Stimulated activated naive CD4-positive, alpha-beta T cell treated with Interleukin-2 at 50 U/mL for 16 hours (primary cell): ENCODE data around the gene GPHA2.
"Not testable (repeated sequence)": the region's sequence is repeated elsewhere in the genome, so short reads cannot be mapped to it uniquely, and the experiment has no call there.

Source experiments
- DNase-seq: peaks from one replicate; lab custom pipeline; 2025; lab: John Stamatoyannopoulos, UW

The GPHA2 gene

GRCh38 chr11:64935359-64936081 lies at the start of gene GPHA2:
TSS of gene GPHA2 (minus strand) at chr11:64935893. CDS start at chr11:64935460, 433 bp downstream.
- DNase-seq: no peak

- not testable (repeated sequence) for DNase-seq
Observed at GRCh38 chr11:64983339-64983738, 47.6 kb upstream of the GPHA2 start.

GRCh38 chr11:64976651-64977050 lies 41.0 kb upstream of the GPHA2 start:
- DNase-seq: no peak

- no peak for DNase-seq
Observed at GRCh38 chr11:64974124-64974523, 38.4 kb upstream of the GPHA2 start.

GRCh38 chr11:64971421-64972233 lies 35.9 kb upstream of the GPHA2 start, which contains the start of gene MAJIN:
TSS of gene MAJIN (minus strand) at chr11:64972108. CDS start at chr11:64959405, 12,703 bp downstream.
- DNase-seq: peak; percentile 80

GRCh38 chr11:64970731-64971151 lies 35.0 kb upstream of the GPHA2 start:
- peak; percentile 8 for DNase-seq

GRCh38 chr11:64969209-64969608 lies 33.5 kb upstream of the GPHA2 start:
- DNase-seq: no peak

- no peak for DNase-seq
Observed at GRCh38 chr11:64967375-64967774, 31.7 kb upstream of the GPHA2 start.

- no peak for DNase-seq
Observed at GRCh38 chr11:64963072-64963631, 27.5 kb upstream of the GPHA2 start.

GRCh38 chr11:64960719-64961118 lies 25.0 kb upstream of the GPHA2 start:
- no peak for DNase-seq

- DNase-seq: no peak
Observed at GRCh38 chr11:64959498-64959897, 23.8 kb upstream of the GPHA2 start.

GRCh38 chr11:64954201-64954600 lies 18.5 kb upstream of the GPHA2 start:
- DNase-seq: no peak

- no peak for DNase-seq
Observed at GRCh38 chr11:64951529-64951928, 15.8 kb upstream of the GPHA2 start.

- no peak for DNase-seq
Observed at GRCh38 chr11:64947208-64947814, 11.6 kb upstream of the GPHA2 start.

- no peak for DNase-seq
Observed at GRCh38 chr11:64936539-64936938, 846 bp upstream of the GPHA2 start.

- DNase-seq: no peak
Observed at GRCh38 chr11:64934682-64935358, 873 bp downstream of the GPHA2 start.

- DNase-seq: no peak
Observed at GRCh38 chr11:64933935-64934681, 1.6 kb downstream of the GPHA2 start.

- DNase-seq: no peak
Observed at GRCh38 chr11:64933213-64933934, 2.3 kb downstream of the GPHA2 start.

- DNase-seq: no peak
Observed at GRCh38 chr11:64932324-64932723, 3.4 kb downstream of the GPHA2 start.

- no peak for DNase-seq
Observed at GRCh38 chr11:64931290-64931689, 4.4 kb downstream of the GPHA2 start.
